GM12891 (cell line): ENCODE results near the gene GRID2IP.

Experiments
- DNase-seq: peaks from one replicate; pipeline ENCODE4 v3.0.0; 2011; ENCODE audit warnings: low spot score; ENCODE audit not compliant: insufficient read length
- FAIRE-seq: peaks from 2 replicates; lab custom pipeline; 2011; peaks lifted over from hg19 to GRCh38; lab: Jason Lieb, UNC
- PAX5 ChIP-seq: IDR thresholded peaks from 2 replicates; pipeline ENCODE4 v1.6.1; 2011; ENCODE audit warnings: low read length, moderate library complexity, mild to moderate bottlenecking; ENCODE audit not compliant: insufficient read depth, severe bottlenecking
- POLR2A ChIP-seq: IDR thresholded peaks from 2 replicates; pipeline ENCODE4 v1.6.1; 2011; ENCODE audit warnings: low read depth, low read length, control low read depth
- POLR2AphosphoS5 ChIP-seq: IDR thresholded peaks from 2 replicates; pipeline ENCODE4 v1.6.1; 2011; ENCODE audit warnings: low read depth, low read length, control low read depth
- POU2F2 ChIP-seq: IDR thresholded peaks from 2 replicates; pipeline ENCODE4 v1.6.1; 2011; ENCODE audit warnings: low read depth, mild to moderate bottlenecking, control low read depth, low read length, moderate library complexity
- SPI1 ChIP-seq: IDR thresholded peaks from 2 replicates; pipeline ENCODE4 v1.6.1; 2011; ENCODE audit warnings: low read depth, low read length, control low read depth
- TAF1 ChIP-seq: IDR thresholded peaks from 2 replicates; pipeline ENCODE4 v1.6.1; 2011; ENCODE audit warnings: low read depth, low read length, control low read depth

Gene GRID2IP

DNA sequence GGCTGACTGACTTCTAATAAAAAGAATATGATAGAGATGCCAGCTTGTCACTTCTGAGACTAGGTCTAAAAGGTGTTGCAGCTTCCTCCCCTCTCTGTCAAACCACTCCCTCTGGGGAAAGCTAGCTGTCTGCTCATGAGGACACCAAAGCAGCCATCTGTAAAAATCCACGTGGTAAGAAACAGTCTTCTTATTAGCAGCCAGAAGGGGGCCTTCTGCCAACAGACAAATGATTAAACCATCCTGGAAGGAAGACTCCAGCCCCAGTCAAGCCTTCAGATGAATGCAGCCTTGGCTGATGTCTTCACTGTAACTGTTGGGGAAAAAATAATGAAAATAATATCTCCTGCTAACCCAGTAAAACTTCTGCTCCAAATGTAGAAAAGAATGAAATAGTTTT lies 61.6 kb downstream of the GRID2IP start:
- DNase-seq (no peak), FAIRE-seq (no peak)
- TF ChIP-seq POLR2A: no peak
- TF ChIP-seq POLR2AphosphoS5: no peak
- TF ChIP-seq PAX5: no peak
- TF ChIP-seq SPI1: no peak

DNA sequence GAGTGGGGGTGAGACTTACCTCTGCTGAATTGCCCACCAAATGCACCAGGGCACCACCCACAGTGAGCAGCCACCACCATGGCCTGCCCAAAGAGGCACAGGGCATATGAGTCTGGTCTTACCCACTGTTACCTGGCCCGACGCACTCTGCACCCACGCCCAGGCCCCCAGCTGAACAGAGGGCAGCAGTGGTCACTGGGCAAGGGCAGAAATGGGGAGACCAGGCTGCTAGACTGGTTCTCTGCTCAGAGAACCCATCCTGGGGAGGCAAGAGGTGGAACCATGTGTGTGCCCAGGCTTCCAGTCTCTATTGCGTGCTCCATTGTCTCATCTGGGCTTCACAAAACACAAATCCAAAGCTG lies 64.1 kb downstream of the GRID2IP start:
- TF ChIP-seq POLR2AphosphoS5: no peak
- no peak for TF ChIP-seq TAF1
- TF ChIP-seq POU2F2: no peak
- no peak for TF ChIP-seq POLR2A
- TF ChIP-seq SPI1: no peak
- no peak for TF ChIP-seq PAX5
- DNase-seq: no peak
- FAIRE-seq: no peak

DNA sequence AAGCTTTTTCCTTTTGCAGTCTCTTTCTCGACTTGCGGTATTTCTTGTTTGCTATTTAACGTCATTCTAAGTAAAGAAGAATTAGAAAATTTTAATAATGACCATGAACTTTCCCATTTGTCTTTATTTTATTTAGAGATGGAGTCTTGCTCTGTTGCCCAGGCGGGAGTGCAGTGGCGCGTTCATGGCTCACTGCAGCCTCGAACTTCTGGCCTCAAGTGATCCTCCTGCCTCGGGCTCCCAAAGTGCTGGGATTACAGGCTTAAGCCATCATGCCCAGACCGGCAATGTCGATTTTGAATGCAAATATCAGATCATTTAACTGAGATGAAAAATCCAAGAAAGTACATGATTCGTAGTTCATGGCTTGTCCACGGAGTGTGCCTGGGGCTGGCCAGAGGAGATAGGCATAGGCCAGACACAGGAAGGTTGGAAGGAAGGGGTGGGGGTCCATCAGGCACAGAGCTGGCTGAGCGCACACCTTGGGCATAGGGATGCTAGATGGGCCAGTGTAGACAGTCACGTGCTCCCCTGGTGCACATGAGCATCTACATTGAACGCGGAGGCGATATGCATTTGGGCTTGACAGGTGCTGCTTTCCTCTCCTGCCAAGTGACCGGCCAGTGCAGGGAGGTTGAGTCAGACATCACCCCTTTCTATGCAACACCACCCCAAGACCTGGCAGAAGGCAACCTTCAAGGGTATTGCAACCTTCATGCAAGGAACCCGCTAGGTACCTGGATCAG lies 64.7 kb downstream of the GRID2IP start:
- FAIRE-seq: no peak
- no peak for DNase-seq
- no peak for TF ChIP-seq TAF1
- TF ChIP-seq PAX5: no peak

DNA sequence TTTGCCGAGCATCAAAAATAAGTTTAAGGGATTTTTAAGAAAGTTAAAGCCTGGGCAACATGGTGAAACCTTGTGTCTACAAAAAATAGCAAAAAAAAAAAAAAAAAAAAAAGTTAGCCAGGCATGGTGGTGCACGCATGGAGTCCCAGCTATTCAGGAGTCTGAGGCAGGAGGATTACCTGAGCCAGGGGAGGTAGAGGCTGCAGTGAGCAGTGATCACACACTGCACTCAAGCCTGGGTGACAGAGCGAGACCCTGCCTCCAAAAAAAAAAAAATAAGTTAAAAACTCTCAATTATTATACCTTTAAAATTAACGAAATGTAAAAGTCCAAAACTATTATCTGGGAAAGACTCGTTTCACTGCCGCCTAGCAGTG lies 68.5 kb downstream of the GRID2IP start:
- DNase-seq: no peak
- TF ChIP-seq POLR2A: no peak
- no peak for TF ChIP-seq POU2F2
- no peak for TF ChIP-seq POLR2AphosphoS5
- TF ChIP-seq TAF1: no peak
- no peak for TF ChIP-seq PAX5
- TF ChIP-seq SPI1: no peak
- FAIRE-seq: peak; percentile 13

DNA sequence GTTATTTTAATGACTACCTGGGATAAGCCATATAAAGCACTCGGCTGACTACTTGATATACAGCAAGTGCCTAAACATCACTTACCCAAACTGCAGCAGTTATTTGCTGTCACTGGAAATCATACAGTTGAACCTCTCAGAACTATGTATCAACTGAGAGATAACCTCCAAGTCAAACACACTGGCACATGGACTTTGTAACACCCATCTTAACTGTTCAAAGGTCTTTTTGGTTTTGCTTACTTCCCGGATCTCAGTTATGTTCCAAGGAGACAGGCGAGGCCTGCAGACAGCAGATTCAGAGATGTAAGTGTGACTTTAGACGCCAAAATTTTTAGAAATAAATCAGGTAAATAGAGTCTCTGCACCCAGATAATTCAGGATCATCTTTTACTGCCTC lies 69.0 kb downstream of the GRID2IP start:
- TF ChIP-seq PAX5 (no peak), POLR2A (no peak), POU2F2 (no peak), TAF1 (no peak), POLR2AphosphoS5 (no peak), SPI1 (no peak)
- FAIRE-seq (no peak), DNase-seq (no peak)

DNA sequence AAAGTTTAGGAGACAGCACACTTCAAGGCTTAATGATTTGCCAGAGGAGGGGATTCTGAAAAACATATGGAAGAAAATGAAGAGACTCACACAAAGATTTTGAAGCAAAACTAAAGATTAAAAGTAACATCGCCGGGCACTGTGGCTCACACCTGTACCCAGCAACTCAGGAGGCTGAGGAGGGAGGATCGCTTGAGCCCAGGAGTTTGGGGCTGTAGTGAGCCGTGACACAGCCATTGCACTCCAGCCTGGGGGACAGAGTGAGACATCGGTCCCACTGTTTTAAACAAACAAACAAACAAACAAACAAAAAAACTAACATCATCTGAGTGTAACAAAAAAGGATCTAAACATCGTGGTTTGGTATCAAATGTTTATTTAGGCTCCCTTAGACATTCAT lies 69.8 kb downstream of the GRID2IP start:
- TF ChIP-seq POU2F2: no peak
- TF ChIP-seq POLR2AphosphoS5: no peak
- no peak for TF ChIP-seq PAX5
- no peak for TF ChIP-seq POLR2A
- TF ChIP-seq SPI1: no peak
- TF ChIP-seq TAF1: no peak
- FAIRE-seq (no peak), DNase-seq (no peak)

DNA sequence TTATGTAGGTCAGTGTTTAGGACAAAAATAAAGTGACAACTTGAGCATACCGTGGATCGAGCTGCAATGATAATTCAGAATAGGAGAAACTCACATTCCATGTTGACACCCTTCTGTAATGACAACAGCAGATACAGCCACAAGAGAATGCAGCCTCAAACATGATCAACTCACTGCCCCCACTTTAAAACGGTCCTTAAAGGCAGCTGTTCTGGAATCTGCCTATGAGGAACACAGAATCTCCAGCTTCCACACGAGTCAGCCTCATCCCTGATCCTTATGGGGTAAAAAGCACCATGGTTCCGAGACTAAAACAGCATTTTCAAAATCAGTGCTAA lies 71.0 kb downstream of the GRID2IP start:
- DNase-seq: no peak
- TF ChIP-seq SPI1 (no peak), POLR2AphosphoS5 (0 out of 2 replicates have a peak, but pooled peaks have one; percentile 26)
- FAIRE-seq: peak; percentile 16

DNA sequence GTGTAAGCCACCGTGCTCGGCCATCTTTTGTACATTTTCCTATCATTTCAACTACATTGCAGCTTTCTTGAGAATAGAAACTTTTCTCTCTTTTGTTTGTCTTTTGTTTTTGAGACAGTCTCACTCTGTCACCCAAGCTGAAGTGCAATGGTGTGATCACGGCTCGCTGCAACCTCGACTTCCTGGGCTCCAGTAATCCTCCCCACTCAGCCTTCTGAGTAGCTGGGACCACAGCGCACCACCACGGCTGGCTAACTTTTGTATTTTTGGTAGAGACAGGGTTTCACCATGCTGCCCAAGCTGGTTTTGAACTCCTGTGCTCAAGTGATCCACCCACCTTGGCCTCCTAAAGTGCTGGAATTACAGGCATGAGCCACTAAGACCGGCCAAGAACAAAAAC lies 72.2 kb downstream of the GRID2IP start:
- TF ChIP-seq TAF1 (no peak), POU2F2 (no peak), POLR2AphosphoS5 (no peak), PAX5 (no peak), POLR2A (no peak), SPI1 (no peak)
- FAIRE-seq: peak; percentile 54
- DNase-seq: no peak

DNA sequence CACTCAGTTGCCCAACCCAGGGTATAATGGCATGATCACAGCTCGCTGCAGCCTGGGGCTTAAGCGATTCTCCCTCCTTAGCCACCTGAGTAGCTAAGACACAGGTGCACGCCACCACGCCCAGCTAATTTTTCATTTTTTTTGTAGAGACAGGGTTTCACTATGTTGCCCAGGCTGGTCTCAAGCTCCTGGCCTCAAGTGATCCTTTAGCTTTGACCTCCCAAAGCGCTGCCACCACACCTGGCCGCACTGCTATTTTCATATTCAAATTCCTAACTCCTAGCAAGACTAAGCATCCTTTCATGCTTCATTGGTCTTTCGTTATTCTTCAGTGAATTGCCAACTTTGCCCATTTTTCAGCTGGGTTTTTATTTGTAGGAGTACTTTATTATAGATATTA lies 73.1 kb downstream of the GRID2IP start:
- DNase-seq: no peak
- no peak for FAIRE-seq
- no peak for TF ChIP-seq POLR2AphosphoS5
- TF ChIP-seq POU2F2: no peak
- TF ChIP-seq TAF1: no peak
- no peak for TF ChIP-seq PAX5
- TF ChIP-seq SPI1: no peak
- TF ChIP-seq POLR2A: no peak

DNA sequence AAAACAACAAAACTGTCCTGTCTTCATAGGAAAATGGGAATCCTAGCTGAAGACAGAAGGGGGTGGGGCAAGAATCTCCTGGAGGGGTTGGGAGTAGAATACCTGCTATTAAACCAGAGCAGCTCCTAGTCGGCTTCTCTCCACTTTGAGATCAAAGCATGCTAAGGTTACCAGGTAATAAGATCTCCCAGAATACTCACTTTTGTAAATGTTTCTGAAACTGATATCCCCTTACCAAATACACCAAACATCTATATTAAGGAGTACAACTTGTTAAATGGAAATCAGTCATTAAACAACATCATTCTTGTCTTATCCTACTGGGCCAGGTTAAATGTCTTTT lies 74.0 kb downstream of the GRID2IP start:
- no peak for DNase-seq
- FAIRE-seq: no peak
- no peak for TF ChIP-seq POLR2A
- no peak for TF ChIP-seq PAX5
- TF ChIP-seq TAF1: no peak
- no peak for TF ChIP-seq POLR2AphosphoS5
- no peak for TF ChIP-seq SPI1
- no peak for TF ChIP-seq POU2F2
